HG02884 (cell line): ENCODE measurements around the gene HOXC12.

Experiments used
- ATAC-seq: cut with Tn5 transposase; IDR thresholded peaks from one replicate; pipeline ENCODE4 v1.9.1; 2021; ENCODE audit warnings: mild to moderate bottlenecking, moderate library complexity; ENCODE audit not compliant: unreplicated experiment

Gene HOXC12

DNA sequence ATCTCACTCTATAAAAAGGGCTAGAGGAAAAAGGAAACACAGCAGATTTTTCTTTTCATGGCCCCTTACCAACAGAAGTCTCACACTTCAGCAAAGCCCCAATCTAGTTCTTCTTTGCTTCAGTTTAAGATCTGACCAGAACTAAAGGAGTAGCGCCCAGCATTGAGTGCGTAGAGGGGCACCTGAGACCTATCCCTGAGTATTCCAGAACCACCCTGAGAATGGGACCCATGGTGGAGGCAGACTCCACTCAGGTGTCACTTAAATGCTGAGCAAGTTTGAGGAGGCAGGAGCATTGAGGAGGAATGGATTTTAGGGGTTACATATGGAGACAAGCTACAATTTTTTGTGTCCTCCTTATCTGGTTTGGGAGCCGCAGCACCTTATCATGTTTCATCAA lies 16.4 kb downstream of the HOXC12 start:
- ATAC-seq = no peak

DNA sequence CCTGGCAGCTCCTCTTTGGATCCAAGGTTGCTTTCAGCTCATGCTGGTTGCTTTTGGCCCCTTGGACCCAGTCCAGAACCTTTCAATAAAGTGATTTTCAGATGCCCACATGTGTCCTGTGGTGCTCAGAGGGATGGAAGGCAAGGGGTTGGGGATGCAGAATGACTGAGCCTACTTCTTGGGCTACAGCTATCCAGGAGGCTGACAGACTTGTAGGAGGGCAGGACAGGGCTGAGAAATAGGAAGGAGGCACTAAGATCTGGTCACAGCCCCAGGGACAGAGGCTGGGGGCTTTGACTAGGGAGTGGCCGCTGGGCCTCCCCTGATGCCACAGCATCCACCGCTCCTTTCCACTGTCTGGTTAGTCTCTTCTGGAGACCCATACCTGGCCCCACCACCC lies 17.0 kb downstream of the HOXC12 start:
- ATAC-seq = no peak

DNA sequence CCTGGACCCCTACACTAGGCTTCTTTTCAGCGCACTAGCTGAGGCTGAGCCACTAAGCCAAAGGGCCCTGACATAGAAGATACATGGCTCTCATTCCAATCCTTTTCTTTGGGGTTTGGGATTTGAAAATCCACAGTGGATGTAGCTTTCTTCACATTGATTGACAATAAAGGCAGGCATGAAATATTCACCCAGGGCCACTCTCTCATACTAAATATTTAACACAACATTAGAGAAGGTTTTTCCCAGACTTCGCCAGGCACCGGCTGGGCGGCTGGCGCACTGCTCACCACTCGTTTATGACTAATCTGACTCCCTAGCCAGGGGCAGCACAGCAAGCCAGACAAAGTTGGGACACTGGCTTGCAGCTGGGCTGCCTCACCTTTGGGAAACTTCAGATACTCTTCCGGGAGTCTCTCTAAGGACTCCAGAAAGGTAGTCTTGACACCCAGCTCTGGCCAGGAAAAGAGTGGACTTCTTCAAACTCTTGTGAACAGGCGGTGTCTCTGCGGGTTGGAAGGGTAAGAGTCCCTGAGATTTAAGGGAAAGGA lies 17.5 kb downstream of the HOXC12 start:
- no peak for ATAC-seq

DNA sequence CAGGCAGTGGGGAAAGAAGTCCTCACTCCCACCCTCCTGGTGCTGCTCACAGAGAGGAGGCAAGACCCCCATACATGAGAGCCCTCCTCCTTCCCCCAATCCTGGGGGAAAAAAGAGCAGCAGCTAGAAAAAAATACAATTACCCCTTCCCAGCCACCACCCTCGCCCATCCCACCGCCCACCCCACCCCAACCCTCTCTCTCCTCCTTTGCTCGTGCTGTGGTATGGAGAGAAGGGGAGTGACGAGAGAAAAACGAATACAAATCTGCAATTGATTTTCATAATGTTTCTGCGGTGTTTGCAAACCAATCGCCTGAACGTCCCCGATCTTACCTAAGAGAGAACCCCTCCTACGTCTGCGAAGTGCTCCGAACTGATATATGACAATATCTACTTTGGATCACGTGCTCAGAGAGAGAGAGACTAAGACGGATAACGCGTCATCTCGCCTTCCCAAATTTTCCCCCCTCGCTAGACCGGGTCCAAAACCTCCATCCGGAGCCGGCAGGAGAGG lies 18.1 kb downstream of the HOXC12 start, which contains the start of gene HOXC11:
Gene HOXC11, plus strand, starts transcription at position 405 of the 514 bp plus-strand sequence. CDS start 116 bp downstream, outside the sequence.
- ATAC-seq = no peak

- no peak for ATAC-seq
These were observed 18.7 kb downstream of the HOXC12 start for GRCh38 chr12:53973236-53974042.

GRCh38 chr12:53974084-53975063 lies 19.7 kb downstream of the HOXC12 start, which contains the start of gene HOTAIR:
HOTAIR (minus strand) TSS chr12:53974954.
- ATAC-seq = no peak

DNA sequence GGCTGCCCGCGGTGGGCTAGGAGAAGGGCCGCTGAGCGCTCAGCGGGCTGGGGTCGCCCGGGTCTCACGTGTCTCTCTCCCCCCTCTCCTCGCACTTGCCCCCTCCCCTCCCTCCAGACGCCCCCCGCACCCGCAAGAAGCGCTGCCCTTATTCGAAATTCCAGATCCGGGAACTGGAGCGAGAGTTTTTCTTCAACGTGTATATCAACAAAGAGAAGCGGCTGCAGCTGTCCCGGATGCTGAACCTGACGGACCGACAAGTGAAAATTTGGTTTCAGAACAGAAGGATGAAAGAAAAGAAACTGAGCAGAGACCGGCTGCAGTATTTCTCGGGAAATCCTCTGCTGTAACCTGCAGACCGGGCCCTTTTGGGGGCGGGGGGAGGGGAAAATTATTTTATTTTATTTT lies 20.4 kb downstream of the HOXC12 start:
- no peak for ATAC-seq

- ATAC-seq = no peak
These were observed 20.9 kb downstream of the HOXC12 start for GRCh38 chr12:53975479-53976152.

GRCh38 chr12:53976172-53976822 lies 21.6 kb downstream of the HOXC12 start:
- no peak for ATAC-seq

DNA sequence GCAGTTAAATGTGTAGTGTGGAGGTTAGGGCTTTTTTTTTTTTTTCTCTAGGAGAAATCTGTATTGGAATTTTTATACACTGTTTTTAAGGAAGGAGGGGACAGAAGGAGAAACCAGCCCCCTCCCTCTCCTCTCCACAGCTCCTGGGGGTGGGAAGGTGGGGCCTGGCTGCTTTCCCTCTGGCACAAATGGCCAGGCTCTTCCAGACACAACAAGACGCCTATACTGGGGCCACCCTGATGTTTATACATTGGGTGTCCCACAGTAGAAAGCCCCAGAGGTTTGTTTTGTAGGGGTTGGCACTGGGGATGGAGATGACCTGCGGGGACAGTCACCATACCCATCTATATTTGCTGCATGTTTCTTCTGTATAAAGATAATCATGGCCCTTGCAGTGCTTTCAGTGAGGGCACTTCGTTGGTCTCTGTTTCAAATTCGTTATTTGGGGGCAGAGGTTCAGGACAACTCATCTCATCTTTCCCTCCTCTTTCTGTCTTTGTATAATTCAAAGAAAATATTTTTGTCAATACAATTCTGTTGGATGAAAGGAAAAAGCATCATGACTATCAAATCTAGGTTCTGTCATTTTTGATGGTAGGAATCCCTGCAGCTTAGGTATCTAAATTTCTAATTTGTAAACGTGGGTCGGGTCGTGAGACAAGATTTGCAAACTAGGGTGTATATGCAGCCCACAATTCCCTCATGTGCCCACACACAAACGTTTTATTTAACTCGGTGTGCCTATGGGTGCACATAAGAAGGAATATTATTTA lies 22.3 kb downstream of the HOXC12 start:
- no peak for ATAC-seq

GRCh38 chr12:53977596-53978445 lies 23.1 kb downstream of the HOXC12 start:
- no peak for ATAC-seq

DNA sequence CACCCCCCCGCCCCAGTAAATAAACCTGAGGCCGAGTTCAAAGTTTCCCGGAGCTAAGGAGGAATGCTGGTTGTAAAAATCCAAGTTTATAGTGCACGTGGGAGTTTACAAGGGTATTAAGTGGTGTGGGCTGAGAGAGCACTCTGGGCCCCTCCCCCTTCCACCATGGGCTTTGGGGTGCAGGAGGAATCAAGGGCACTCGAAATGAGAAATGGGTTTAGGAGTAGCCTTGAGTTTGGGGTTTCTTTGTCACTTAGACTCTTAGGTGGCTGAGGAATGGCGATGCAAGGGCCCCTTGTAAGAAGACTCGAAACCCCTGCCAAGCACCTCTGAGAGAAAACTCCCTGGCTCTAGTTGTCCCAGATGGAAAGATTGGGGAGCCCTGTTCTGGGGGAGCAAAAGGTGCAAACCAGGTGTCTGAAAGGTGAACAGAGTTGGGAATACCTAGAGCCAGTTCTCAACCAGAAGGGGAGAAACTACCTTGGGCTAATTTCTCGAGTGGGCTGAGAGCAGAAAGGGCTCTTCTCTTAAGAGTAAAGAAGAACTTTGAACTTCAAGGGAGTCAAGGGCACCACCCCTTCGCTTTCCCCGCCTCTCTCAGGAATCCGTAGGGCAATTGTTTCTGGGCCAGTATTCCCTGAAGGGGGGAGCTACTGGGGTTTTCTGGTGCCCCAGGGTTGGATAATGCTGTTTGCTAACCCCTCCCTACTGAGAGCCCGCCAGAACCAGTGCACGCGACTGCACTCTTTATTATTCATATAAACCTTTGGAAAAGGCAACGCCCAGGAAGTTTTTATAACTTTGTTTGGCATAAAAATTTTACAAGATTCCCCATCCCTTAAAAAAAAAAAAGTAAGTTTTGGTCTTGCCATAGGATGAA lies 24.0 kb downstream of the HOXC12 start:
- ATAC-seq = no peak

GRCh38 chr12:53980104-53980801 lies 25.6 kb downstream of the HOXC12 start:
- no peak for ATAC-seq

- ATAC-seq = no peak
These were observed 26.2 kb downstream of the HOXC12 start for GRCh38 chr12:53980802-53981496.

GRCh38 chr12:53981634-53982565 lies 27.2 kb downstream of the HOXC12 start:
- no peak for ATAC-seq
